ENCODE measurements around the gene BDH1.

- no peak for TF ChIP-seq CTCF (IDR thresholded peaks at IDR 0.05)
- no peak for TF ChIP-seq POLR2A (IDR thresholded peaks at IDR 0.05)
Measured at GRCh38 chr3:197576838-197577237, 21.1 kb upstream of the BDH1 start.

Measured in Peyer's patch (tissue), 4 donors.